ENCODE results near the gene NDFIP2.

GRCh38 chr13:79481685-79482052 lies 714 bp downstream of the NDFIP2 start:
- TF ChIP-seq POLR2AphosphoS5 (IDR thresholded peaks at IDR 0.05) = no peak
- TF ChIP-seq POLR2A (IDR thresholded peaks at IDR 0.05) = no peak
- TF ChIP-seq CTCF (IDR thresholded peaks at IDR 0.05) = no peak
- no peak for TF ChIP-seq EP300 (IDR thresholded peaks at IDR 0.05; ENCODE audit: low read depth)

Measured in transverse colon (tissue), 4 donors.